Hepatocyte (in vitro differentiated cells): Measurements from ENCODE around the gene TENM4. TPM values are rescaled to one million over a fixed set of nuclear protein-coding genes. Genes with fewer than 3 reads are reported as not detected.

ENCODE experiments used
- DNase-seq: peaks from one replicate; pipeline ENCODE4 v3.0.0-alpha.2; 2016; ENCODE audit warnings: low spot score
- H2AFZ ChIP-seq: fragments of 200-600 bp; sonication (generic); 2 replicates; pipeline ENCODE4 v1.6.0; 2016; ENCODE audit warnings: antibody characterized with exemption, mild to moderate bottlenecking
- H3K27ac ChIP-seq: fragments of 200-600 bp; sonication (generic); 2 replicates; pipeline ENCODE4 v1.5.1; 2016; ENCODE audit warnings: mild to moderate bottlenecking
- H3K27me3 ChIP-seq: fragments of 200-600 bp; sonication (generic); 2 replicates; pipeline ENCODE4 v1.6.1; 2016
- H3K36me3 ChIP-seq: fragments of 200-600 bp; sonication (generic); replicated peaks from 2 replicates; pipeline ENCODE4 v1.5.1; 2016; ENCODE audit warnings: low read depth; ENCODE audit not compliant: insufficient read depth
- H3K4me1 ChIP-seq: fragments of 200-600 bp; sonication (generic); 2 replicates; pipeline ENCODE4 v1.5.1; 2016; ENCODE audit warnings: mild to moderate bottlenecking, moderate library complexity; ENCODE audit not compliant: insufficient read depth
- H3K4me2 ChIP-seq: fragments of 200-600 bp; sonication (generic); 2 replicates; pipeline ENCODE4 v1.6.0; 2016
- H3K4me3 ChIP-seq: fragments of 200-600 bp; sonication (generic); 2 replicates; pipeline ENCODE4 v1.5.1; 2016; ENCODE audit warnings: mild to moderate bottlenecking
- H3K79me2 ChIP-seq: fragments of 200-600 bp; sonication (generic); 2 replicates; pipeline ENCODE4 v1.6.0; 2017; ENCODE audit warnings: mild to moderate bottlenecking
- H3K9me2 ChIP-seq: fragments of 200-600 bp; sonication (generic); replicated peaks from 2 replicates; pipeline ENCODE4 v1.6.0; 2017; ENCODE audit warnings: mild to moderate bottlenecking; ENCODE audit not compliant: insufficient read depth
- H3K9me3 ChIP-seq: fragments of 200-600 bp; sonication (generic); 2 replicates; pipeline ENCODE4 v1.5.1; 2016; ENCODE audit warnings: low read depth, mild to moderate bottlenecking
- H4K20me1 ChIP-seq: fragments of 200-600 bp; sonication (generic); 2 replicates; pipeline ENCODE4 v1.6.0; 2016; ENCODE audit warnings: mild to moderate bottlenecking; ENCODE audit not compliant: insufficient read depth, poor library complexity, severe bottlenecking
- CTCF ChIP-seq: fragments of 200-600 bp; sonication (generic); IDR thresholded peaks from 2 replicates; pipeline ENCODE4 v1.5.1; 2016; ENCODE audit warnings: antibody characterized with exemption, mild to moderate bottlenecking; ENCODE audit not compliant: poor library complexity
- EZH2 ChIP-seq: fragments of 200-600 bp; sonication (generic); IDR thresholded peaks from 2 replicates; pipeline ENCODE4 v1.6.1; 2016; ENCODE audit warnings: antibody characterized with exemption, mild to moderate bottlenecking, borderline replicate concordance
- EZH2phosphoT487 ChIP-seq: fragments of 200-600 bp; sonication (generic); IDR thresholded peaks from one replicate; pipeline ENCODE4 v1.6.1; 2018; ENCODE audit warnings: antibody characterized with exemption, mild to moderate bottlenecking, low read depth, moderate library complexity; ENCODE audit not compliant: unreplicated experiment, severe bottlenecking
- whole genome bisulfite sequencing: methylation state at CpG from one replicate; pipeline ENCODE4 v1.1.6; 2016; ENCODE audit warnings: low lambda C conversion rate; ENCODE audit errors: missing lambda C conversion rate; 5-methylcytosine and 5-hydroxymethylcytosine counted together
- polyA plus RNA-seq: library from polyadenylated mRNA; unstranded; fragments of >200 nt; fragmentation: Nextera tagmentation; extraction: Ambion mirVana; gene quantifications from 2 replicates; pipeline ENCODE4 v1.2.1, GENCODE V29; 2016
- total RNA-seq: library from RNA; depleted of rRNA; stranded (reverse); fragments of >200 nt; gene quantifications from 2 replicates; pipeline ENCODE4 v1.2.3, GENCODE V29; 2014

Gene TENM4
- total and polyA plus RNA-seq, 2 experiments from 2014 or later: 18.4 to 18.7 TPM

GRCh38 chr11:79342686-79343085 is 98.1 kb downstream of the TENM4 start:
- TF ChIP-seq EZH2: no peak
- no peak for TF ChIP-seq EZH2phosphoT487
- TF ChIP-seq CTCF: no peak
- H3K36me3 ChIP-seq: no peaks in the 10 kb centered on the region
- H3K4me2 ChIP-seq: no peak overlapping the region

GRCh38 chr11:79342236-79342635 is 98.6 kb downstream of the TENM4 start:
- Histone ChIP-seq H3K4me3 (no peak overlapping the region), H3K4me1 (no peaks in the 10 kb centered on the region), H2AFZ (no peak overlapping the region), H3K9me3 (no peaks in the 10 kb centered on the region), H3K9me2 (no peaks in the 10 kb centered on the region), H3K79me2 (no peaks in the 10 kb centered on the region), H3K27me3 (no peaks in the 10 kb centered on the region), H3K36me3 (no peaks in the 10 kb centered on the region), H4K20me1 (peaks cover 7% of the 10 kb centered on the region), H3K4me2 (no peak overlapping the region), H3K27ac (no peak overlapping the region)
- TF ChIP-seq EZH2phosphoT487: no peak
- TF ChIP-seq CTCF: no peak
- TF ChIP-seq EZH2: no peak
- WGBS: 97% methylated on average over 8 of the region's 8 CpGs
- DNase-seq: no peak

More at GRCh38 chr11:79342686-79343085, 98.1 kb downstream of the TENM4 start:
- Histone ChIP-seq H3K4me3 (no peak overlapping the region), H3K9me3 (no peaks in the 10 kb centered on the region), H3K27ac (no peak overlapping the region), H4K20me1 (peaks cover 7% of the 10 kb centered on the region), H2AFZ (no peak overlapping the region), H3K27me3 (no peaks in the 10 kb centered on the region), H3K4me1 (no peaks in the 10 kb centered on the region), H3K79me2 (no peaks in the 10 kb centered on the region), H3K9me2 (no peaks in the 10 kb centered on the region)
- 79% methylated on average over 6 of the region's 6 CpGs for WGBS
- DNase-seq: no peak

- Histone ChIP-seq H3K27ac (no peak overlapping the region), H3K4me3 (no peak overlapping the region), H4K20me1 (peaks cover 7% of the 10 kb centered on the region), H3K4me2 (no peak overlapping the region), H3K79me2 (no peaks in the 10 kb centered on the region), H3K9me3 (no peaks in the 10 kb centered on the region), H3K27me3 (no peaks in the 10 kb centered on the region), H3K9me2 (no peaks in the 10 kb centered on the region), H2AFZ (no peak overlapping the region), H3K36me3 (no peaks in the 10 kb centered on the region), H3K4me1 (no peaks in the 10 kb centered on the region)
- WGBS: 88% methylated on average over 3 of the region's 3 CpGs
- TF ChIP-seq CTCF (no peak), EZH2phosphoT487 (no peak), EZH2 (no peak)
- no peak for DNase-seq
Measured at GRCh38 chr11:79340535-79340934, 100.3 kb downstream of the TENM4 start.

- Histone ChIP-seq H4K20me1 (peaks cover 2% of the 10 kb centered on the region), H3K27ac (no peak overlapping the region), H3K4me3 (no peak overlapping the region), H2AFZ (no peak overlapping the region), H3K9me3 (no peaks in the 10 kb centered on the region), H3K27me3 (no peaks in the 10 kb centered on the region), H3K4me1 (no peaks in the 10 kb centered on the region), H3K79me2 (no peaks in the 10 kb centered on the region), H3K4me2 (no peak overlapping the region), H3K36me3 (no peaks in the 10 kb centered on the region), H3K9me2 (no peaks in the 10 kb centered on the region)
- WGBS: 52% methylated on average over 6 of the region's 6 CpGs
- TF ChIP-seq EZH2 (no peak), EZH2phosphoT487 (no peak), CTCF (no peak)
- no peak for DNase-seq
Measured at GRCh38 chr11:79336797-79337517, 103.9 kb downstream of the TENM4 start.
